Skin of body (tissue), 2 donors: ENCODE data around the gene SCN7A. TPM values are rescaled to one million over a fixed set of nuclear protein-coding genes. Genes with fewer than 3 reads are reported as not detected.

Experiments
- DNase-seq: peaks from one replicate; lab custom pipeline; 2025; lab: John Stamatoyannopoulos, UW
- total RNA-seq: library from RNA; depleted of rRNA; stranded (reverse); fragments of >200 nt; gene quantifications from one replicate; pipeline ENCODE4 v1.2.3, GENCODE V29; 2014

The SCN7A gene
- total RNA-seq, 1 donor from 2014 or later, result 18.2 TPM

GRCh38 chr2:166404831-166405568, 89.0 kb downstream of the SCN7A start:
- DNase-seq, result no peak

GRCh38 chr2:166394245-166394644, 99.8 kb downstream of the SCN7A start:
- no peak for DNase-seq

- no peak for DNase-seq
Measured at GRCh38 chr2:166393008-166393407, 101.0 kb downstream of the SCN7A start.

DNA sequence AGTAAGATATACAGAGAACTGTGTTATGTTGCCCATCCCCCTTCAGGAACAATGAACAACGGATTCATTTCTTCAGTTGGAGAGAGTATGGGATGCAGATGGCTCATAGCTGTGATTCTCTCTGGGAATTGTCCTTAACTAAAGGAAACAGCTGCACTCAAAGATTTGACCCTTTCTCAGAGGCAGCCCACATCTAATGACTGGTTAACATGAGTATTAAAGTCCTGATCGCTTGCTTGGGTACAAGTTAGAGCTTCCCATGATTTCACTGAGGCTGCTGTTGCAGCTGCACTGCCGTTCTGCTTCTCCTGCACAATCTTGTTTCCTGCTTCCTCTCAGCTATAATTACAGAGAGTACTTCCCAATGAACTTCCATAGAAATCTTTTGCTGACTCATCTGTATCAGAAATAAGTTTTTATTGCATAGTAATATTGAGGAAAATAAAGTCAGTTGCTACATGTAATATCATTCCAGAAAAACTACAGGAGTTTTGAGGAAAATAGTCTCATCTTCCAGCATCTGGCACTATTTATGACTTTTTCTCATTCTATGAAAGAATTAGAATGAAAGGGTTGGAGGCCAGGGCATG, 105.5 kb downstream of the SCN7A start:
- DNase-seq, result peak; percentile 36

DNA sequence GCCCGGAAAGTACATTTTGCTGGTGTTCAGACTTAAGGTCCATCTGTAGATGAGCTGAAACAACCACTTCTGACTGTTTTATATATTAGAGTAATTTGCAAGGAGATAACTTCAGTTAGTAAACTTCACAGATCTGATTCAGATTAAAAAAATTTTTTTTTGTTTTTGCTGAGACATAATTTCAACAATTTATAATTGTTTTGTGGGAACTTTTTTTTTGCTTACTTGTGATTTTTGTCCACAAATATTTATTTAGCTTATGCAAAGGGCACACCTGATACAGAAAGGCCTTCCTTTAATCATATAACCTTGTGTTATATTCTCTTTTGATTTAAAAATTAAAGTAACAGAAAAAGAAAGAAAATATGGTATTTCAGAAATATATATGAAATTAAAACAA, 108.7 kb downstream of the SCN7A start:
- no peak for DNase-seq

DNA sequence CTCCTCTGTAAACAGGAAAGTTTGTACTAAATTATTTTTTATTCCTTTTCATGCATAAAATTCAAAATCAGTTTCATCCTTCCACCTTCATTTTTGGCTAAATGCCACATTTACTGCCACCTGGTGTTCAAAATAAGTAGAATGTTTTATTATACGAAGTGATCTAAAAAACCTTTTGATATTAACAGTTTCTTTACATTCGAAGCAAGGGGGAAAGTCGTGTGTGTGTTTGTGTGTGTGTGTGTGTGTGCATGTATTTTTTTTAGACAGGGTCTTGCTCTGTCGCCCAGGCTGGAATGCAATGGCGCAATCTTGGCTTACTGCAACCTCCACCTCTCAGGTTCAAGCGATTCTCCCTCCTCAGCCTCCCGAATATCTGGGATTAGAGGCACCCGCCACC, 109.3 kb downstream of the SCN7A start:
- no peak for DNase-seq

DNA sequence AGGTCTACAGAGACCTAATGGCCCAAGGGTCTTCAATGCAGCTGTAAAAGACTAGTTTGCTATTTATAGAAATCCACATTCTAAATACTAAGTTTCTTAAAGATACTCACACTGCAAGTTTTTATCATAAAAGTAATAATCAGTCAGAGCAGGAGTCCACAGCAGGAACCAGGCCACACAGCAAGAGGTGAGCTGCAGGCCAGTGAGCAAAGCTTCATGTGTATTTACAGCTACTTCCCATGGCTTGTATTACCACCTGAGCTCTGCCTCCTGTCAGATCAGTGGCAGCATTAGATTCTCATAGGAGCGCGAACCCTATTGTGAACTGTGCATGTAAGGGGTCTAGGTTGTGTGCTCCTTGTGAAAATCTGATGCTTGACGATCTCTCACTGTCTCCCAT, 111.6 kb downstream of the SCN7A start:
- no peak for DNase-seq

DNA sequence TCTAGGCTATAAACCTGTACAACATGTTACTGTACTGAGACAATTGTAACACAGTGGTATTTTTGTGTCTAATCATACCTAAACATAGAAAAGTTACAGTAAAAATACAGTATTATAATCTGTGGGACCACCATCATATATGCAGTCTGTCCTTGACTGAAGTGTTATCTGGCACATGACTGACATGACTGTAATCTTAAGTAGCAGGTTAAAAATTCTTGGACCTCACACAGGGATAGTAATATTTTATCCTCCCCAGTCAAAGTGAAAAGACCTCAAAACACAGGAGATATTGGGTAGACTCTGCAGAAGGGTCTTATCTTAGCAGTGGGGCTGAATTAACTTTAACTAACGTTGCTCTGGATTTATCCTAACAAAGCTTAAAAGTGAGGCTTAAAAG, 113.4 kb downstream of the SCN7A start:
- DNase-seq, result no peak

GRCh38 chr2:166376873-166377272, 117.2 kb downstream of the SCN7A start:
- DNase-seq, result no peak

DNA sequence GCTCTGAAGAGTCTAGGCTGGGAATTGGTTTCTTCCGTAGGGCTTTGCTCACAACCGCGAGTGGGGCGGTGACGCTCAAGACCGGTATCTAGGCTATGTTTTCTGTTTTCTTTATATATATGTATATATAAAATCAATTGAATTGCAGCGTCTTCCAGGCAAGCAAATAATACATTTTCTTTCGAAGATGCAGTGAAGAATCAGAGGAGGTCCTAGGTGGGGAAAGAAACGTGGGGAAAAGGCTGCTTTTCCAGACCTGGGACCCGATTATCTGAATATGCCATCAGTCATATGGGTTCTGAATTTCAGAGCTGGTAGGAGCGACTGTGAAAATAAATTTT, 117.6 kb downstream of the SCN7A start:
- DNase-seq, result no peak

GRCh38 chr2:166375736-166376487, 118.1 kb downstream of the SCN7A start, which contains the start of gene SCN9A:
Gene SCN9A (minus strand): TSS chr2:166375944. CDS start chr2:166311756, 64,188 bp downstream.
- DNase-seq, result peak; percentile 30

GRCh38 chr2:166375195-166375735, 118.8 kb downstream of the SCN7A start:
- DNase-seq, result peak; percentile 15

GRCh38 chr2:166373951-166374350, 120.1 kb downstream of the SCN7A start:
- no peak for DNase-seq

GRCh38 chr2:166373539-166373938, 120.5 kb downstream of the SCN7A start:
- no peak for DNase-seq

GRCh38 chr2:166373105-166373504, 120.9 kb downstream of the SCN7A start:
- DNase-seq, result no peak

- no peak for DNase-seq
Measured at GRCh38 chr2:166372046-166372445, 122.0 kb downstream of the SCN7A start.

DNA sequence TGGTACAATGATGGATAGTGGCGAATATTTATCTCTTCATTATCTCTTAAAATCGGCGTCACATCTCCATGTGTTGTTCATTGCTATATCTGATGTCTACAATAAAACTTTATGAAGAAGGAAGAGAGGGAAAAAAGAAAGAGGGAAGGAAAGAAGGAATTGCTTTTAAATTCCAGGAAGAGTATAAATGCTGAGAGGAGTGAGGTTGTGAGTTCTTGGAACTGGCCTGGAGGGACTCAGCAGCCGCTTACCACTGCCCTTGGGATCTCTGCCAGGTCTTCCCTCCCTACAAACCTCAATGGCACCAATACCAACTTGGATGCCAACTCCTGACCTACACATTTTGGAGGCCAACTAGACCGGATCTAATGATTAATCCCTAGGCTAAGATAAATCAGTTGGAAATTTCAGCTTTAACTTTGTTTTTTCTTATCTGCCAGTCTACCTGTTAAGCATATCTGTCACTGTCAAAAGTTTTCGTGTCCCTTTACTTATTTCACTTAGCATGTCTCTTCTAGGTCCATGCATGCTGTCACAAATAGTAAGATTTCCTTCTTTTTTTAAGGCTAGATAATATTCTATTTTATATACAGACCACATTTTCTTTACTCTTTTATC, 128.1 kb downstream of the SCN7A start:
- DNase-seq, result no peak

- DNase-seq, result no peak
Measured at GRCh38 chr2:166365239-166365638, 128.8 kb downstream of the SCN7A start.

- DNase-seq, result no peak
Measured at GRCh38 chr2:166364476-166365161, 129.4 kb downstream of the SCN7A start.

- DNase-seq, result no peak
Measured at GRCh38 chr2:166361351-166362153, 132.5 kb downstream of the SCN7A start.
